Vagina (tissue), 2 donors: Measurements from ENCODE around the gene GPR18. TPM values are rescaled to one million over a fixed set of nuclear protein-coding genes. Genes with fewer than 3 reads are reported as not detected.
A peak's percentile ranks its signal among the peaks of the same experiment; 100 is the strongest.

ENCODE experiments used
- DNase-seq, 2 donors: peaks; one replicate each; pipeline ENCODE4 v3.0.0-alpha.2; 2017; ENCODE audit errors: extremely low spot score in 2 of 2
- H3K27ac ChIP-seq: fragments of 200-600 bp; sonication (generic); one replicate; pipeline ENCODE4 v1.5.1; 2019
- H3K27me3 ChIP-seq: fragments of 200-600 bp; sonication (generic); one replicate; pipeline ENCODE4 v1.5.1; 2019
- H3K36me3 ChIP-seq, 2 donors: fragments of 200-600 bp; sonication (generic); one replicate each; pipeline ENCODE4 v1.5.1; 2017 to 2019
- H3K4me1 ChIP-seq: fragments of 200-600 bp; sonication (generic); one replicate; pipeline ENCODE4 v1.5.1; 2019
- H3K4me3 ChIP-seq, 2 donors: fragments of 200-600 bp; sonication (generic); 1 replicate in 1 of 2; 2 replicates in 1 of 2; pipeline ENCODE4 v1.5.1; 2016 to 2019
- H3K9me3 ChIP-seq: fragments of 200-600 bp; sonication (generic); one replicate; pipeline ENCODE4 v1.5.1; 2019
- CTCF ChIP-seq, 3 experiments: fragments of 450-650 bp in 2 of 3; fragments of 200-600 bp in 1 of 3; sonication (generic) in 1 of 3; IDR thresholded peaks; one replicate each; pipeline ENCODE4 v1.5.1; 2017 to 2019; ENCODE audit warnings: antibody characterized with exemption in 3 of 3, mild to moderate bottlenecking in 2 of 3, moderate library complexity in 2 of 3
- POLR2A ChIP-seq, 2 donors: fragments of 450-650 bp; IDR thresholded peaks; one replicate each; pipeline ENCODE4 v1.6.1; 2017; ENCODE audit warnings: antibody characterized with exemption in 2 of 2, mild to moderate bottlenecking in 2 of 2, moderate library complexity in 2 of 2
- POLR2AphosphoS5 ChIP-seq, 2 donors: sonication (generic); formaldehyde crosslinking; IDR thresholded peaks; one replicate each; pipeline ENCODE4 v1.9.0; 2017; ENCODE audit warnings: antibody characterized with exemption in 2 of 2, mild to moderate bottlenecking in 2 of 2, low read depth in 1 of 2; ENCODE audit not compliant: insufficient read depth in 1 of 2
- intact Hi-C: fragments of 100-400 bp; cut with DNase I; formaldehyde crosslinking; loops from one replicate; pipeline ENCODE4 v1.15.1; 2023
- total RNA-seq: library from RNA; depleted of rRNA; stranded (reverse); fragments of >200 nt; gene quantifications from one replicate; pipeline ENCODE4 v1.2.3, GENCODE V29; 2016

The GPR18 gene
- not detected for total RNA-seq

GRCh38 chr13:99258210-99258860, at the start of gene GPR18:
GPR18 (minus strand) TSS chr13:99258379; CDS start chr13:99255872, 2,507 bp downstream.
- Histone ChIP-seq H3K4me1 (no peaks in the 10 kb centered on the region), H3K36me3 (peaks cover 0 to 9% of the 10 kb centered on the region in 2 donors), H3K9me3 (no peaks in the 10 kb centered on the region), H3K27ac (no peak within 1 kb of the TSS), H3K4me3 (no peak within 1 kb of the TSS), H3K27me3 (no peaks in the 10 kb centered on the region)
- intact Hi-C loops, result no loop called here
- no peak for DNase-seq
- no peak for TF ChIP-seq POLR2A (IDR thresholded peaks at IDR 0.05)
- TF ChIP-seq POLR2AphosphoS5 (IDR thresholded peaks at IDR 0.05; ENCODE audit: insufficient read depth in 1 of 2, low read depth in 1 of 2), result no peak
- TF ChIP-seq CTCF (IDR thresholded peaks at IDR 0.05), result no peak

GRCh38 chr13:99307648-99308339, 49.6 kb upstream of the GPR18 start:
- H3K27ac ChIP-seq, result peak overlapping the region; percentile 64
- H3K9me3 ChIP-seq, result no peaks in the 10 kb centered on the region
- H3K36me3 ChIP-seq, result no peaks in the 10 kb centered on the region
- no peaks in the 10 kb centered on the region for H3K27me3 ChIP-seq
- DNase-seq, result no peak
- no peak for TF ChIP-seq POLR2AphosphoS5 (IDR thresholded peaks at IDR 0.05; ENCODE audit: insufficient read depth in 1 of 2, low read depth in 1 of 2)
- TF ChIP-seq POLR2A (IDR thresholded peaks at IDR 0.05), result no peak
- no peak for TF ChIP-seq CTCF (IDR thresholded peaks at IDR 0.05)
- H3K4me1 ChIP-seq, result peaks cover 31% of the 10 kb centered on the region
- H3K4me3 ChIP-seq, result no peak overlapping the region
- intact Hi-C loops, result no loop called here

- Histone ChIP-seq H3K4me1 (peaks cover 25% of the 10 kb centered on the region), H3K9me3 (no peaks in the 10 kb centered on the region), H3K4me3 (peak within 1 kb of the TSS in 1 of 2 donors; percentile 13), H3K27ac (peak within 1 kb of the TSS; percentile 64), H3K27me3 (no peaks in the 10 kb centered on the region), H3K36me3 (no peaks in the 10 kb centered on the region)
- TF ChIP-seq POLR2A (IDR thresholded peaks at IDR 0.05) (peak in 1 of 2 donors; percentile 30), CTCF (IDR thresholded peaks at IDR 0.05) (no peak), POLR2AphosphoS5 (IDR thresholded peaks at IDR 0.05; ENCODE audit: insufficient read depth in 1 of 2, low read depth in 1 of 2) (no peak)
- no peak for DNase-seq
- intact Hi-C loops, result no loop called here
These were observed 49.1 kb upstream of the GPR18 start, which contains the start of gene GPR183 for GRCh38 chr13:99307247-99307646. GPR183 (minus strand) TSS chr13:99307399; CDS start chr13:99296145, 11,254 bp downstream.

- peaks cover 20% of the 10 kb centered on the region for H3K4me1 ChIP-seq
- no peaks in the 10 kb centered on the region for H3K36me3 ChIP-seq
- intact Hi-C loops, result no loop called here
- H3K9me3 ChIP-seq, result no peaks in the 10 kb centered on the region
- no peak for DNase-seq
- no peaks in the 10 kb centered on the region for H3K27me3 ChIP-seq
- H3K4me3 ChIP-seq, result peak overlapping the region in 1 of 2 donors; percentile 13
- peak overlapping the region; percentile 28 for H3K27ac ChIP-seq
- TF ChIP-seq POLR2A (IDR thresholded peaks at IDR 0.05), result no peak
- TF ChIP-seq POLR2AphosphoS5 (IDR thresholded peaks at IDR 0.05; ENCODE audit: insufficient read depth in 1 of 2, low read depth in 1 of 2), result no peak
- no peak for TF ChIP-seq CTCF (IDR thresholded peaks at IDR 0.05)
These were observed 47.4 kb upstream of the GPR18 start for GRCh38 chr13:99305566-99305965.

GRCh38 chr13:99305158-99305557, 47.0 kb upstream of the GPR18 start:
- intact Hi-C loops, result no loop called here
- Histone ChIP-seq H3K36me3 (no peaks in the 10 kb centered on the region), H3K4me3 (peak overlapping the region in 1 of 2 donors; percentile 13), H3K9me3 (no peaks in the 10 kb centered on the region), H3K4me1 (peaks cover 16% of the 10 kb centered on the region), H3K27ac (no peak overlapping the region), H3K27me3 (no peaks in the 10 kb centered on the region)
- no peak for DNase-seq
- TF ChIP-seq POLR2A (IDR thresholded peaks at IDR 0.05), result no peak
- TF ChIP-seq CTCF (IDR thresholded peaks at IDR 0.05), result no peak
- no peak for TF ChIP-seq POLR2AphosphoS5 (IDR thresholded peaks at IDR 0.05; ENCODE audit: insufficient read depth in 1 of 2, low read depth in 1 of 2)
